ENCODE data around the gene TMUB1.
"Not testable (repeated sequence)": the region's sequence is repeated elsewhere in the genome, so short reads cannot be mapped to it uniquely, and the experiment has no call there.

TMUB1 gene

DNA sequence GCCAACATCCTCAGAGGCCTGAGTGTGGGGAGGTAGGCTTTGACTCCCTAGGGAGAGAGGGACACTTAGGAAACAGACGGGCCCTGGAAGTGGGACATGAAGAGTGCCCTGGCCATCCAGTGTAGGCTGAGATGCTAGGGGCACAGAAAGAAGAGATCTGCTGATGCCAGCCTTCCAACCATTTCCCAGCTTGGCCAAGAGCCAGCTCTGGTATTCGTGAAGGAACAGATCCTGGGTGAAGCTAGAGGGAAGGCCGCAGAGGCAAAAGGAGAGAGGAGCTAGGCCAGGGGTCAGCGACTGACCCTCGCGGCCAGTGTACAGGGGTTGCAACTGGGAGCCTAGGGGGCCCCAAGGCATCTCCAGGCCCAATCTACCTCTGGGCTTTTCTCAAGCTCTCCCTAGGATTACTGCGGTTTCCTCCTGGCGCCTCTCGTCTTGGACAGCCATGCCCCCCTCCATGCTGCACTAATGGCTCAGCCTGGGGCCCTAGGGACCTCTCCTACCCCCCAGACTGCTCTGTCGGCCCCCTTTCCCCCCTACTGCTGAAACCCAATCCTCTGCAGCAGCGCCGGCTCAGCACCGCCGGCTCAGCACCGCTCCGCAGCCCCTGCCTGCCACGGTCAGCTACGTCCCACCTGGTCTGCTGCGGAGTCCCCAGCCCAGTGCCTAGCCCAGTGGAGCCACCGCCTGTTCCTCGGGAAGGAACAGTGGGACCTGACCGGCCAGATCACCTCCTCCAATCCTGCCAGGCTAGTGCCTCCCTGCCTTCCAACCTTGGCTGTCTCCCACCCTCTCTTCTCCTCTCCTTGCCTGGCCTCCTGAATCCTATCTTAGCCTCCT lies 35.1 kb downstream of the TMUB1 start, which contains the start of gene ASIC3:
TSS of gene ASIC3 (plus strand) at position 556 of the 840 bp plus-strand sequence. CDS start 355 bp downstream, outside the sequence.
- Histone ChIP-seq H3K36me3 (ENCODE audit: control insufficient read depth, insufficient read depth, low read length) (no peaks in the 10 kb centered on the region), H3K4me3 (ENCODE audit: low read depth, low read length) (no peak within 1 kb of the TSS), H3K9ac (ENCODE audit: low read depth, low read length) (peak within 1 kb of the TSS; percentile 24), H3K27me3 (ENCODE audit: control insufficient read depth, insufficient read depth, low read length) (peaks cover 25% of the 10 kb centered on the region), H3K4me1 (ENCODE audit: control insufficient read depth, insufficient read depth, low read length) (no peaks in the 10 kb centered on the region), H3K9me3 (ENCODE audit: control insufficient read depth, insufficient read depth, low read length) (no peaks in the 10 kb centered on the region)

DNA sequence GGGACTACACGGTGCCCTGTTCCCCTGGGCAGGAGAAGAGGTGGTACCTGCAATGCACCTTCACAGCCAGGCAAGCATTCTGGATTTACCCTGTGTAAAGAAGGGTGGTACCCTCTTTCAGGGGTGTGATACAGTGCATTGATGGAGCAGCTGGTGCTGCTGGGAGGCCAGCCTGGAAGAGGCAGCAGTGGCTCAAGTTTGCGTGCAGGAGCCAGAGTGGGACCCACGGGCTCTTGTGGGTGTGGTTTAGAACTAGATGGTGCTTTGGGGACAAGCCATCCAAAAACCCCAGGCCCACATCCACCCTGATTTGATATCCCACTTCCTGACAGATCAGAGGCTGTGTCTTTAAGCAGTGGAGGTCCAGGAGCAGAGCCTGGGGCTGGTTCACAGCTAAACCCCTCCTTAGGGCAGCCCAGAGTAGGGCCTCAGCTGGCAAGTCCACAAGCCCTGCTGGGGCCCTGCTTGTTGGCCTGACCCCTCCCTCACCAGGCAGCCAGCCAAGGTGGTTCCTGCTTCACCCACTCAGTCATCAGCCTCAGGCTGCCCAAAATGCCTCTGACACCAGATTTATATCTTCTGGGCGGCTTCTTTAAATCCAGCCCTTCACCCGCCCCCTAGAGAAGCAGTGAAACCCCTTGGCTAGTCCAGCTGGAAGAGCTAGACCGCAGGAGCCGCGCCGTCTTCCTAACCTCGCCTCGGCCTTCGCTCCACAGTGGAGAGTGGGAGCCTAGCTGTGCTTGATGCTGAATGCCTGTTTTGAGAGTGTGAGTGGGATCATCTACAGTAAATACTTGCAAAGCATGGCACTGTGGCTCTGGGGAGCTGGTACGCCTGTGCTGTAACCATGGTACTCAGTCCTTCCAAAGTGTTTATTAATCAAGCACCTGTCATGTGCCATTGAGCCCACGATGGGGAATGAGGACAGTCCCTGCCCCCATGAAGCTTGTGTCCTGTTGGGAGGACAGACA lies 36.4 kb downstream of the TMUB1 start:
- H3K9ac ChIP-seq (ENCODE audit: low read depth, low read length), result no peak overlapping the region
- peaks cover 17% of the 10 kb centered on the region for H3K27me3 ChIP-seq (ENCODE audit: control insufficient read depth, insufficient read depth, low read length)
- H3K9me3 ChIP-seq (ENCODE audit: control insufficient read depth, insufficient read depth, low read length), result no peaks in the 10 kb centered on the region
- no peaks in the 10 kb centered on the region for H3K4me1 ChIP-seq (ENCODE audit: control insufficient read depth, insufficient read depth, low read length)
- H3K4me3 ChIP-seq (ENCODE audit: low read depth, low read length), result no peak overlapping the region
- H3K36me3 ChIP-seq (ENCODE audit: control insufficient read depth, insufficient read depth, low read length), result no peaks in the 10 kb centered on the region

DNA sequence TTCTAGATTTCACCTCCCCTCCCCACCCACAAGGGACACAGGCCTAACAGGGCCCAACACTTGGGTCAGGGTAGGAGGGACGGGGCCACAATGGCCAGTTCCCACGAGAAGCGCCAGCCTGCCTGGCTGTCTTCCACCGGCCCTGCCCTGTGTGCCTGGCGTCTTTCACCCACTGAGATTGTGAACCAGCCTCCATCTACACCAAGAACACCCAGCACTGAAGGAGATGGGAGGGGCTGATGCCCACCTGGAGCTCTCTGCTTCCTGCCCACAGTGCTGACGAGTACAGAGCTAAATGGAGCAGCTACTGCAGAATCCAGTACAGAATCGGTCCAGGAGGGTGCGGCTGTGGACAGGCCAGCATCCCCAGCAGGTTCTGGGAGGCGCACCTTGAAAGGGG lies 37.3 kb downstream of the TMUB1 start:
- no peaks in the 10 kb centered on the region for H3K4me1 ChIP-seq (ENCODE audit: control insufficient read depth, insufficient read depth, low read length)
- H3K9ac ChIP-seq (ENCODE audit: low read depth, low read length), result no peak overlapping the region
- H3K27me3 ChIP-seq (ENCODE audit: control insufficient read depth, insufficient read depth, low read length), result peaks cover 12% of the 10 kb centered on the region

DNA sequence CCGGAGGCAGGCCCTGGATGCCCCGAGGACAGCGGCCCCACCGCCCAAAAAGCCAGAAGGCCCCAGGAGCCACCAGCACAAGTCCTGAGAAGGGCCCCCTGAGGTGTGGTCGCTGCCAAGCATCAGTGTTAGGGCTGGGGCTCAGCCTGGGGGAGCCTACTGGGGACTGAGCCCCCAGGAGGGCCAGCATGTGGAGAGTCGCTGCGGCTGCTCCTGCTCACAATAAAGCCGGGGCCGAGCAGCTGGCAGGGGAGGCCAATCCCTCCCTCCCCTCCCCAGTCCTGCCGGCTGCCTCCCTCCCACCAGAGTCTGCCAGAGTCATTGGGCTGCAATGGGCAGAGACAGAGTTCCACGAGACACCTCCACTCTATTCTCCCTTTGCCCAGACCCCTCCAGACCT lies 38.0 kb downstream of the TMUB1 start:
- Histone ChIP-seq H3K27me3 (ENCODE audit: control insufficient read depth, insufficient read depth, low read length) (peaks cover 6% of the 10 kb centered on the region), H3K9ac (ENCODE audit: low read depth, low read length) (no peak overlapping the region), H3K36me3 (ENCODE audit: control insufficient read depth, insufficient read depth, low read length) (no peaks in the 10 kb centered on the region), H3K4me3 (ENCODE audit: low read depth, low read length) (no peak overlapping the region), H3K4me1 (ENCODE audit: control insufficient read depth, insufficient read depth, low read length) (no peaks in the 10 kb centered on the region), H3K9me3 (ENCODE audit: control insufficient read depth, insufficient read depth, low read length) (no peaks in the 10 kb centered on the region)

More for the DNA sequence above, 37.3 kb downstream of the TMUB1 start:
- Histone ChIP-seq H3K9me3 (ENCODE audit: control insufficient read depth, insufficient read depth, low read length) (no peaks in the 10 kb centered on the region), H3K4me3 (ENCODE audit: low read depth, low read length) (no peak overlapping the region), H3K36me3 (ENCODE audit: control insufficient read depth, insufficient read depth, low read length) (no peaks in the 10 kb centered on the region)

DNA sequence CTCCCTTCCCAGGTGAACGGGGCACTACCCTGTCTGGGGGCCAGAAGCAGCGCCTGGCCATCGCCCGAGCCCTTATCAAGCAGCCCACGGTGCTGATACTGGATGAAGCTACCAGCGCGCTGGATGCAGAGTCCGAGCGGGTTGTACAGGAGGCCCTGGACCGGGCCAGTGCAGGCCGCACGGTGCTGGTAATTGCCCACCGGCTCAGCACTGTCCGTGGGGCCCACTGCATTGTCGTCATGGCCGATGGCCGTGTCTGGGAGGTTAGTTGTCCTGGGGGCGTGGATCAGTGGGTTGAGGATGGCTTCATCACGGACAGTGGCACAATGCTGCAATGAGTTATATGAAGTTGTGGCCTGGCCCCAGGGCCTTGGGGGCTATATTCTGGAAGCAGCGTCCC lies 39.3 kb downstream of the TMUB1 start:
- no peaks in the 10 kb centered on the region for H3K4me1 ChIP-seq (ENCODE audit: control insufficient read depth, insufficient read depth, low read length)

DNA sequence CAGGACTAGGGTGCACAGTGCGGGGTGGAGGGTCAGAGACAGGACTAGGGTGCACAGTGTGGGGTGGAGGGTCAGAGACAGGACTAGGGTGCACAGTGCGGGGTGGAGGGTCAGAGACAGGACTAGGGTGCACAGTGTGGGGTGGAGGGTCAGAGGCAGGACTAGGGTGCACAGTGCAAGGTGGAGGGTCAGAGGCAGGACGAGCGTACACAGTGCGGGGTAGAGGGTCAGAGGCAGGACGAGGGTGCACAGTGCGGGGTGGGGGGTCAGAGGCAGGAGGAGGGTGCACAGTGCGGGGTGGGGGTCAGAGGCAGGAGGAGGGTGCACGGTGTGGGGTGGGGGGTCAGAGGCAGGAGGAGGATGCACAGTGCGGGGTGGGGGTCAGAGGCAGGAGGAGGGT lies 39.8 kb downstream of the TMUB1 start:
- not testable (repeated sequence) for H3K9ac ChIP-seq (ENCODE audit: low read depth, low read length); H3K4me1 ChIP-seq (ENCODE audit: control insufficient read depth, insufficient read depth, low read length); H3K36me3 ChIP-seq (ENCODE audit: control insufficient read depth, insufficient read depth, low read length); H3K9me3 ChIP-seq (ENCODE audit: control insufficient read depth, insufficient read depth, low read length); H3K4me3 ChIP-seq (ENCODE audit: low read depth, low read length); H3K27me3 ChIP-seq (ENCODE audit: control insufficient read depth, insufficient read depth, low read length)

More for the DNA sequence above, 39.3 kb downstream of the TMUB1 start:
- Histone ChIP-seq H3K4me3 (ENCODE audit: low read depth, low read length) (no peak overlapping the region), H3K9ac (ENCODE audit: low read depth, low read length) (no peak overlapping the region), H3K9me3 (ENCODE audit: control insufficient read depth, insufficient read depth, low read length) (no peaks in the 10 kb centered on the region), H3K27me3 (ENCODE audit: control insufficient read depth, insufficient read depth, low read length) (no peaks in the 10 kb centered on the region), H3K36me3 (ENCODE audit: control insufficient read depth, insufficient read depth, low read length) (no peaks in the 10 kb centered on the region)

DNA sequence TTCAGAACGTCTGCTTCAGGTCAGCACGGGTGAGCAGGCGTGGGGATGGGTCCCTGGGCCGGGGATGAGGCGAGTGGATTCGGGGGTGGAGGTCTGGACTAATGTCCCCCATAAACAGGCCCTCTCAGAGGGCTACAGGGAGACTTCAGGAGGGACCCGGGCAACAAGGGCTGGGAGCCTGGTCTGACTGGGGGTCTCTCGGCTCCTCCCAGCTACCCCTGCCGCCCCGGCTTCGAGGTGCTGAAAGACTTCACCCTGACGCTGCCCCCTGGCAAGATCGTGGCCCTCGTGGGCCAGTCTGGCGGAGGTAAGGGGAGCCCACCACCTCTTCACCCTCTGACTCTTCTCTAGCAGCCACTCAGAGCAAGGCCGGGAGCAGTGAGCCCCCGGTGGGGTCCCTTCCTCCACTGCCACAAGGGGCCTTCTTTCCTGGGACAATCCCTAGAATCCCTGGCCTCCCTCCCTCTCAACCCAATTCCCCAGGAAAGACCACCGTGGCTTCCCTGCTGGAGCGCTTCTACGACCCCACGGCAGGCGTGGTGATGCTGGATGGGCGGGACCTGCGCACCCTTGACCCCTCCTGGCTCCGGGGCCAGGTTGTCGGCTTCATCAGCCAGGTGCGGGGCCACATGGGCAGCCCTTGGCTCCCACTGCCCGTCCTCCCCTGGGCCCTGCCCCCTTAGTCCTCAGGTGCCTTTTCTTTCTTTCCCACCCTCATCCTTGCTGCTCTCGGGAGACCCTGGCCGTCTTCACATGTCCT lies 42.5 kb downstream of the TMUB1 start:
- no peaks in the 10 kb centered on the region for H3K9me3 ChIP-seq (ENCODE audit: control insufficient read depth, insufficient read depth, low read length)
- no peak overlapping the region for H3K4me3 ChIP-seq (ENCODE audit: low read depth, low read length)
- no peaks in the 10 kb centered on the region for H3K4me1 ChIP-seq (ENCODE audit: control insufficient read depth, insufficient read depth, low read length)
- no peak overlapping the region for H3K9ac ChIP-seq (ENCODE audit: low read depth, low read length)
- no peaks in the 10 kb centered on the region for H3K27me3 ChIP-seq (ENCODE audit: control insufficient read depth, insufficient read depth, low read length)
- H3K36me3 ChIP-seq (ENCODE audit: control insufficient read depth, insufficient read depth, low read length), result peaks cover 8% of the 10 kb centered on the region

DNA sequence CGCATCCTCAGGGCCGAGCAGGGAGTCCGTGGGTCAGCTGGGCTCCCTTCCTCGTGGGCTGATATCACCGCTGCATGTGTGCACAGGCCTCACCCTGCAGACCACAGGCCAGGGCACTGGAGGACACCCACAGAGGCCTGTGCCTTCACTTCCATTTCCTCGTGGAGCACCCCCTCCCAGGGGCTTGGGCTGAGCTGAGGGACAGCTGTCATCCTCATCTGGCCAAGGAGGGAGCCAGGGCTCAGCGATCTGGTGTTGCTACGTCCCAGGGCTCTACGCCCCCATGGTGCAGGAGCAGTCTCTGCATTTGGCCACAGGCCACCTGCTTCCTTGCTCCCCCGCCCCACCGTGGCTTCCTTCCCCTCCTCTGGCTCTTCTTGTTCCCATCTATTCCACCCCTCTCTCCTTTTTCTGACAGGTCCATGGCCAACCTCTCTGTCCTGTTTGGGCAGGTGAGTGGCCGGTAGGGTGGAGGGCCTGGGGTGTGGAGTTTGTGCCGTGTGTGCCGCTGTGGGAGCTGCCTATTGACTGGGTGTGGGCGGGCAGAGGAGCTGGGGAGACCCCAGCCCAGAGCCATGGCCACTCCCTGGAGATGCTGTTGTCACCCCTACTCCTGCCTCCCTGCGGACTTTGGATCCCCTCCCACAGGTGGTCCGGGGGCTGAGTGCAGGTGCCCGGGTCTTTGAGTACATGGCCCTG lies 43.3 kb downstream of the TMUB1 start:
- H3K36me3 ChIP-seq (ENCODE audit: control insufficient read depth, insufficient read depth, low read length), result peaks cover 16% of the 10 kb centered on the region
- H3K27me3 ChIP-seq (ENCODE audit: control insufficient read depth, insufficient read depth, low read length), result no peaks in the 10 kb centered on the region
- H3K9ac ChIP-seq (ENCODE audit: low read depth, low read length), result no peak overlapping the region
- H3K4me1 ChIP-seq (ENCODE audit: control insufficient read depth, insufficient read depth, low read length), result no peaks in the 10 kb centered on the region
- H3K9me3 ChIP-seq (ENCODE audit: control insufficient read depth, insufficient read depth, low read length), result no peaks in the 10 kb centered on the region
- no peak overlapping the region for H3K4me3 ChIP-seq (ENCODE audit: low read depth, low read length)

DNA sequence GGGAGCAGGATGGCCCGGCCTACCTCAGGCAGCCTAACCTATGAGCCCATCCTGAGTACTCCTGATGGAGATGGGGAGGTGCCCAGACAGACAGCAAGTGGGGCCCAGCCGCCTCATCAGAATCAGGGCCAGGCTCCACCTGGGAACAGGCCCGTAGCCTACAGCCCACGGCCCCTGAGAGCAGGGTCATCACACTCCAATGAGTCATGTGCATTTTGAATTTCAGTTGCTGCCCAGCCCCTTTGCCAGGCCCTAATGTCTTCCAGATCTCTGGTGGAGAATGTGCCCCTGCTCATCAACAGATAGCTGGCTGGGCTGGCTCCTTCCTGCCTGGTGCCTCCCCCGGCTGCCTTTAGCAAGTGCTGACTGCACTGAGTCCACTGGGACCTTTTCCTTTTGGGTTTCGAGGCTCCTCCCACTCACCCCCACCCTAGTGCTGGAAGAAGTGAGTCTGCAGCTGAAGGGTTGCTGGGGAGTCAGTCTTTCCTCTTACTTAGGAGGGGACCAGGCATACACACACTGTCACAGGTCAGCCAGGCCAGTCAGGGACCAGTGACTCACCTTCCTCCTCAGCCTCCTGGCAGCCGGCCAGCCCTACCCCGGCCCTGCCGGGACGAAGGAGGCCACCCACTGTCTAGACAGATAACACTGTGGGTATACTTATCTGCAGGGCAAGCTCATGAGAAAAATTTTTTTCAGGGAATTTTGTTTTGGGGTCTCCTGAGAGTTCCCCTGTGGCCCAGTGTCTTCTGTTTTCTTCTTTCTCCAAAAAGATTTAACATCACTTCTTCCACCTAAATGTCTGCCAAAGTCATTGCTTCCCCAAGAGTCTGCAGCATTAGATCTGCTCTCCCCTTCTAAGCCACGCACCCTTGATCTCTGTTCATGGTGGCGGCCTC lies 44.1 kb downstream of the TMUB1 start:
- H3K9me3 ChIP-seq (ENCODE audit: control insufficient read depth, insufficient read depth, low read length), result no peaks in the 10 kb centered on the region
- H3K27me3 ChIP-seq (ENCODE audit: control insufficient read depth, insufficient read depth, low read length), result no peaks in the 10 kb centered on the region
- peaks cover 23% of the 10 kb centered on the region for H3K36me3 ChIP-seq (ENCODE audit: control insufficient read depth, insufficient read depth, low read length)
- no peak overlapping the region for H3K9ac ChIP-seq (ENCODE audit: low read depth, low read length)
- H3K4me1 ChIP-seq (ENCODE audit: control insufficient read depth, insufficient read depth, low read length), result no peaks in the 10 kb centered on the region
- H3K4me3 ChIP-seq (ENCODE audit: low read depth, low read length), result no peak overlapping the region

DNA sequence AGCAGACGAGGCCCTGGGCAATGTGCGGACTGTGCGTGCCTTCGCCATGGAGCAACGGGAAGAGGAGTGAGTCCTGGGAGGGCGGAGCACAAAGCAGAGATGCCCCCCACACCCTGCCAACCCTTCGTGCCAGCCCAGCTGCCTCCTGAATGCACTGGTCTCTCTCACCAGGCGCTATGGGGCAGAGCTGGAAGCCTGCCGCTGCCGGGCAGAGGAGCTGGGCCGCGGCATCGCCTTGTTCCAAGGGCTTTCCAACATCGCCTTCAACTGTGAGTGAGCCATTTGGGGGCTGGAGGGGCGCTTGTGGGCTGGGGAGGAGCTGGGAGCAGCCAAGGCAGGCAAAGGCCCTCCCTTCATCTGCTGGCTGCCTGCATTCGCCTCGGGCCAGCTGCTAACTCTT lies 47.4 kb downstream of the TMUB1 start:
- H3K4me3 ChIP-seq (ENCODE audit: low read depth, low read length), result no peak overlapping the region

More for the DNA sequence above, 47.4 kb downstream of the TMUB1 start:
- peaks cover 24% of the 10 kb centered on the region for H3K36me3 ChIP-seq (ENCODE audit: control insufficient read depth, insufficient read depth, low read length)
- no peaks in the 10 kb centered on the region for H3K4me1 ChIP-seq (ENCODE audit: control insufficient read depth, insufficient read depth, low read length)
- no peaks in the 10 kb centered on the region for H3K9me3 ChIP-seq (ENCODE audit: control insufficient read depth, insufficient read depth, low read length)
- no peaks in the 10 kb centered on the region for H3K27me3 ChIP-seq (ENCODE audit: control insufficient read depth, insufficient read depth, low read length)
- no peak overlapping the region for H3K9ac ChIP-seq (ENCODE audit: low read depth, low read length)

Measured in iPS-15b (cell line).